ENCODE results near the gene HSPB2.

GRCh38 chr11:111905411-111905810 is 7.1 kb upstream of the HSPB2 start:
- no peak for TF ChIP-seq CTCF (IDR thresholded peaks at IDR 0.05)
- no peak for TF ChIP-seq POLR2A (IDR thresholded peaks at IDR 0.05)
- no peak for TF ChIP-seq POLR2AphosphoS5 (IDR thresholded peaks at IDR 0.05)
- TF ChIP-seq EP300 (IDR thresholded peaks at IDR 0.05): no peak
